Endothelial cell (in vitro differentiated cells): ENCODE measurements around the gene PPP1R1B. TPM values are rescaled to one million over a fixed set of nuclear protein-coding genes. Genes with fewer than 3 reads are reported as not detected.

Experiments used
- DNase-seq: peaks from one replicate; pipeline ENCODE4 v3.0.0; 2021; ENCODE audit warnings: low spot score
- H3K27ac Mint-ChIP-seq: one replicate; pipeline ENCODE4 v1.8.0; 2021; ENCODE audit warnings: mixed read lengths, inconsistent platforms; ENCODE audit not compliant: unreplicated experiment
- H3K27me3 Mint-ChIP-seq: one replicate; pipeline ENCODE4 v1.8.0; 2021; ENCODE audit warnings: mild to moderate bottlenecking, moderate library complexity, mixed read lengths, inconsistent platforms; ENCODE audit not compliant: unreplicated experiment
- H3K36me3 Mint-ChIP-seq: one replicate; pipeline ENCODE4 v1.8.0; 2021; ENCODE audit warnings: mild to moderate bottlenecking, low read depth, mixed read lengths, inconsistent platforms; ENCODE audit not compliant: unreplicated experiment
- H3K4me1 Mint-ChIP-seq: one replicate; pipeline ENCODE4 v1.8.0; 2021; ENCODE audit warnings: mild to moderate bottlenecking, mixed read lengths, inconsistent platforms; ENCODE audit not compliant: unreplicated experiment
- H3K4me3 Mint-ChIP-seq: one replicate; pipeline ENCODE4 v1.8.0; 2021; ENCODE audit warnings: mild to moderate bottlenecking, mixed read lengths, inconsistent platforms; ENCODE audit not compliant: unreplicated experiment
- H3K9me3 Mint-ChIP-seq: one replicate; pipeline ENCODE4 v1.8.0; 2021; ENCODE audit warnings: mixed read lengths, inconsistent platforms; ENCODE audit not compliant: unreplicated experiment
- total RNA-seq: library from RNA; stranded (reverse); fragmentation: NEBNext Ultra II Directional; extraction: Animal tissue kit (Norgen Biotek cat#: 25700); gene quantifications from one replicate; pipeline ENCODE4 v1.2.1, GENCODE V29; 2021; ENCODE audit not compliant: unreplicated experiment
- TF ChIP-seq, protein P1 (sequence below): fragments of 200-600 bp; sonication (generic); IDR thresholded peaks from one replicate; pipeline ENCODE4 v1.5.0; 2021; ENCODE audit warnings: antibody characterized with exemption; ENCODE audit not compliant: unreplicated experiment

The PPP1R1B gene
- total RNA-seq, 1 donor from 2014 or later: not detected

DNA sequence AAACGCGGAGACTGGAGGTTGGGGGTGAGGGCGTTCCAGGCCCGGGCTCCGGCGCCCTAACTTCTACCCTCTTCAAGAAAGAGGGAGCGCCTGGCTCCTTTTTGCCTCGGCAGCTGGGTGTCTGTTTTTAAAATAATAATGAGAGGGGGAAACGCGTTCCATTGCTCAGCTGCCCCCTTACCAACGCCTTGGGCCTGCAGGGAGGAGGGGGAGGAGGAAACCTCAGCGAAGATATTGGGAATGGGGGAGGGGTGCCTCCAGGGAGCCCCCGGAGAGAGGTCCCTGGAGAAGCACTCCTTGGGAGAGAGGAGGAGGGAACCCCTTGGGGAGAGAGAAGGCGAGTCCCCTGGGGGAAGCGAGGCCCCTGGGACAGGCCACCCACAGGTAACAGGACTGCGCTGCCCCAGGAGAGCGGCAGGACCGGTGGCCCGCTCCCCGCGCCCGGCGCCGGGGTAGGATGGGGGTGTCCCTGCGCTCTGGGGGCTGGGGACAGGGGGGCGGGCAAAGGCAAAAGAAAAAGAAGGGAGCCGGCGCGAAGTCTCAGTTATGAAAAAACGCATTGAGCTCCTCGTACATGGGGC lies 21.8 kb upstream of the PPP1R1B start:
- Mint-ChIP-seq H3K4me1 (peaks cover 6% of the 10 kb centered on the region), H3K4me3 (no peak overlapping the region), H3K9me3 (no peaks in the 10 kb centered on the region), H3K36me3 (no peaks in the 10 kb centered on the region), H3K27me3 (peaks cover 39% of the 10 kb centered on the region), H3K27ac (no peak overlapping the region)
- no peak for DNase-seq
- TF ChIP-seq, protein P1, sequence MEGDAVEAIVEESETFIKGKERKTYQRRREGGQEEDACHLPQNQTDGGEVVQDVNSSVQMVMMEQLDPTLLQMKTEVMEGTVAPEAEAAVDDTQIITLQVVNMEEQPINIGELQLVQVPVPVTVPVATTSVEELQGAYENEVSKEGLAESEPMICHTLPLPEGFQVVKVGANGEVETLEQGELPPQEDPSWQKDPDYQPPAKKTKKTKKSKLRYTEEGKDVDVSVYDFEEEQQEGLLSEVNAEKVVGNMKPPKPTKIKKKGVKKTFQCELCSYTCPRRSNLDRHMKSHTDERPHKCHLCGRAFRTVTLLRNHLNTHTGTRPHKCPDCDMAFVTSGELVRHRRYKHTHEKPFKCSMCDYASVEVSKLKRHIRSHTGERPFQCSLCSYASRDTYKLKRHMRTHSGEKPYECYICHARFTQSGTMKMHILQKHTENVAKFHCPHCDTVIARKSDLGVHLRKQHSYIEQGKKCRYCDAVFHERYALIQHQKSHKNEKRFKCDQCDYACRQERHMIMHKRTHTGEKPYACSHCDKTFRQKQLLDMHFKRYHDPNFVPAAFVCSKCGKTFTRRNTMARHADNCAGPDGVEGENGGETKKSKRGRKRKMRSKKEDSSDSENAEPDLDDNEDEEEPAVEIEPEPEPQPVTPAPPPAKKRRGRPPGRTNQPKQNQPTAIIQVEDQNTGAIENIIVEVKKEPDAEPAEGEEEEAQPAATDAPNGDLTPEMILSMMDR: no peak

DNA sequence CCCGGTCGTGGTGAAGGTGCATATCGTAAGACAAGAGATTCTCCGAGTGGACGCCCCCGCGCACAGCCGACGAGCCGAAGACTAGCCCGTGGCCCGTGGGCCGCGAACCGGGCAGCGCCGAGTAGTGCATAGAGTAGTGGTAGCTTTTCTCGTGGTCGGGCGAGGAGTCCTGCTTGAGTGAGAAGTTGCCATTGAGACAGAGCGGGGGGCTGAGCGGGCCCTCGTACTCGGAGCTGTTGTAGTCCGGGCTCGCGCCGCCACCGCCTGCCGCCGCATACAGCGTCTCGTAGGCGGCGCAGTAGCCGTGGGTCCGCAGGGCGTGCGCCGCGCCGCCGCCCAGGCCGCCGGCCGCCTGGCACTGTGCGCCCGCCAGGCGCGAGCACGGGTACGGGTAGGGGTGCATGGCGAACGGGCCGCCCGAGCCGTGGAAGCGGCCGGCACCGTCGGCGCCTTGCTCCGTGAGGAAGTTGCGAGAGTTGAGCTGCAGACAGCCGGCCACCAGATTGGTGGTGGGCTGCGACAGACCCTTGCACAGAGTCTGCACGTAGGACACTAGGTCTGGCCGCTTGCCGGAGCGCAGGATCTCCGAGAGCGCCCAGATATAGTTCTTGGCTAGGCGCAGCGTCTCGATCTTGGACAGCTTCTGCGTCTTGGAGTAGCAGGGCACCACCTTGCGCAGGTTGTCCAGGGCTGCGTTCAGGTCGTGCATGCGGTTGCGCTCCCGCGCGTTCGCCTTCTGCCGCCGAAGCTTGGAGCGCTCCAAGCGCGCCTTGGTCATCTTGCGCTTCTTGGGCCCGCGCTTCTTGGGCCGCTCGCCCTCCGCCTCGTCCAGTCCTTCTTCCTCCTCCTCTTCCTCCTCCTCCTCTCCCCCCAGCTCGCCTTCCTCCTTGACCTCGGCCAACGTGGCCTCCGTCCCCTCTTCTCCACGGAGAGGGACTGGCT lies 21.0 kb upstream of the PPP1R1B start:
- no peaks in the 10 kb centered on the region for H3K9me3 Mint-ChIP-seq
- H3K27me3 Mint-ChIP-seq: peaks cover 38% of the 10 kb centered on the region
- TF ChIP-seq, protein P1: no peak
- H3K4me3 Mint-ChIP-seq: no peak overlapping the region
- no peak overlapping the region for H3K27ac Mint-ChIP-seq
- peaks cover 5% of the 10 kb centered on the region for H3K4me1 Mint-ChIP-seq
- H3K36me3 Mint-ChIP-seq: no peaks in the 10 kb centered on the region
- no peak for DNase-seq

DNA sequence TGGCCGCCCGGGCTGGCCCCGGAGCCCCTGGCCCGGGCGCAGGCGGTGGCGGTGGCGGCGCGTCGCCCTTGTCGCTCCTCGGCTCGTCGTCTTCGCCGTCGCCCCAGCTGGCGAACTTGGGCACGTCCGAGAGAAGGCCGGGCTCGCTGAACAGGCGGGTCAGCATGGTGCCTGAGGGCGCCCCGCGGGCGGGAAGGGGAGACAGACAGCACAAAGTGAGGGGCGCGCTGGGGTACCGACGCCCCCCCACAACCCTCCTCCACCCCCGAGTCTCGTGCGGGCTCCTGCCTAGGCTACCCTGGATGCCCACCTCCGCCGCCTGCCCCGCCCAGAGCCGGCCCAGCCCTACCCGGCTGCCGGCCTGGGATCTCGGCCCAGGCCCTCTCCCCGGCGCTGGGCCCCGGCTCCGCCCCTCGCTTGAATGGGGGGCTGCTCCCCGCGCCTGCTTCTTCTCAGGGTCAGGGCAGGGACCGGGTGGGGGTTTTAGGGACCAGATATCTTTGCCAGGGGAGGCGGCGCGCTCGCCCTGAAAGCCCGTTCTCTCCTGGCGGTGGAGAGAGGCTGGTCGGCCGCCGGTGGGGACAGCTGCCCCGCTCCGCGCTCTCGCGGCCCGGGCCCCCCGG lies 20.2 kb upstream of the PPP1R1B start:
- Mint-ChIP-seq H3K27ac (no peak overlapping the region), H3K27me3 (peaks cover 31% of the 10 kb centered on the region), H3K4me3 (no peak overlapping the region), H3K9me3 (no peaks in the 10 kb centered on the region), H3K4me1 (peaks cover under 1% of the 10 kb centered on the region), H3K36me3 (peaks cover 3% of the 10 kb centered on the region)
- TF ChIP-seq, protein P1: no peak
- no peak for DNase-seq

DNA sequence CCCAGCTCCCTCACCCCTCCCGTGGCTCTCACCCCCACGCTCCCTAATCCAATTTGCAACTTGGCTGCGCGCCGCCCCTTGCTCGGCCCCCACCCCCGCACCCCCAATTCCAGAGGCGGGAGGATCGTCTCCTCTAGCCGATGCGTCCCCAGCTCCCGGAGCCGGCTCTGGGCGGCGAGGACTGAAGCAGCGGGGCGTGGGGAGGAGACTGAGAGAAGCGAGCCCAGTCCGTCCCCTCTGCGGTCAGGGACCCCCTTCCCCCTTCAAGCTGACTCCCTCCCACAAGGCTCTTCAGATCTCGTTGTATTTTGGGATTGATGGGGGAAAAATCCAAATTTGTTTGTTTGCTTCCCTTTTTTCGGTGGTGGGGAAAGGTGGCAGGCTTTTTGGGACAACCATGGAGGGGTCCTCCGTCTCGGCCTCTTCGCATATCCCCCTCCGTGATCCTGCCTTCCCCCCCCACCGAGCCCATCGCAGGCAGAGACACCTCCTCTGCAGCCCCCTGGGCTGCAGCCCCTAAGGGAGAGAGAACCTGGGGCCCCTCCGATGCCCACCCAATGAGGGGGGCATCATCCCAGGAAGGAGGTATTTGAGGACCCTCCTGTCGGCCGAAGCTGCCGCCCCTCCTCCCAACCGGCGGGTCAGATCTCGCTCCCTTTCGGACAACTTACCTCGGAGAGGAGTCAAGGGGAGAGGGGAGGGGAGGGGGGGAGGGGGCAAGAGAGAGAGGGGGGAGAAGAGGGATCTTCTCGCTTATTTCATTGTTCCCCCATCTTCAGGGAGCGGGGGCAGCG lies 19.5 kb upstream of the PPP1R1B start:
- Mint-ChIP-seq H3K4me1 (no peaks in the 10 kb centered on the region), H3K27ac (no peak overlapping the region), H3K27me3 (peaks cover 24% of the 10 kb centered on the region), H3K9me3 (no peaks in the 10 kb centered on the region), H3K36me3 (peaks cover 3% of the 10 kb centered on the region), H3K4me3 (no peak overlapping the region)
- TF ChIP-seq, protein P1: no peak
- DNase-seq: no peak
